COLO829 (cell line): Measurements from ENCODE around the gene SNORC.
"Not testable (repeated sequence)": the region's sequence is repeated elsewhere in the genome, so short reads cannot be mapped to it uniquely, and the experiment has no call there.

Source experiments
- DNase-seq: peaks from one replicate; pipeline ENCODE4 v3.0.0; 2012; ENCODE audit warnings: low spot score

Gene SNORC

DNA sequence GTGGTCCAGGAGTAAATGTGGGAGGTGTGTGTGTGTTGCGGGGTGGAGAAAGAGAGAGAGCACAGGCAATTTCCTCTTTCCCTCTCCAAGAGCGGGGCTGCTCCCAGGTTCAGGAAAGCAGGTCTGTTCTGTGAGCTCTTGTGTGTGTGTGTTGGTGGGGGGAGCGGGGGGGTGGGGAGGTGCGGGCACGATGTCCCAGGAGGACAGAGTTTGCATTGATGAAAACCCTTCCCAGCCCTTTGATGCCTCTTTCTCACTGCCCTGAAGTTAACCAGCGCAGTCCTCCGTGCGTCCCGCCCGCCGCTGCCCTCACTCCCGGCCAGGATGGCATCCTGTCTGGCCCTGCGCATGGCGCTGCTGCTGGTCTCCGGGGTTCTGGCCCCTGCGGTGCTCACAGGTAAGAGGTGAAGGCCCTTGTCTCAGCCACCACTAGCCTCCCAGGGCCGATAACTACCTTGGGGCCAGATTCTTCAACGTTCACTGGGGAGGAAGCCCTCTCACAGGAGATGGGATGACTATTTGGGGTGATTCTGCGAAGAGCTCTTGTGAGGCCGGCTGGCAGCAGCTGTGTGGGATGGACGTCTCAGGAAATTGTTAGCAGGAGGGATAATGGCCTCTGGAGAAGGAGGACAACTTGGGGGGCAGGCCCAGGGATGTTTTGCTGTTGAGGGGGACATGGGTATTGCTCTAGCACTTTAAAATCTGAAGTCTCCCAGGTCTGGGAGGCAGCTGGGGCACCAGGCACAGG lies at the start of gene SNORC:
SNORC (plus strand) TSS at position 247 of the 748 bp plus-strand sequence; CDS start at position 325, 78 bp downstream.
- no peak for DNase-seq

DNA sequence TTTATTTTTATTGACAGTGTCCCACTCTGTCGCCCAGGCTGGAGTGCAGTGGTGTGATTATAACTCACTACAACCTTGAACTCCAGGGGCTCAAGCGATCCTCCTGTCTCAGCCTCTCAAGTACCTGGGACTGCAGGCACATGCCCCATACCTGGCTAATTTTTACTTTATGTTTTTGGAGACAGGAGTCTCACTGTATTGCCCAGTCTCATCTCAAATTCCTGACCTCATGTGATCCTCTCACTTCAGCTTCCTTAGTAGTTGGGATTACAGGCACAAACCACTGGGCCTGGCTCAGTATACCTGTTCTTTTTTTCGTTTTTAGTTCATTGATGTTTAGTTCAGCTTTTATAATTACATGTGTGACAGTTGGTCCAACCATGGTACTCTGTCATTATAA lies 40.1 kb upstream of the SNORC start:
- DNase-seq: no peak

DNA sequence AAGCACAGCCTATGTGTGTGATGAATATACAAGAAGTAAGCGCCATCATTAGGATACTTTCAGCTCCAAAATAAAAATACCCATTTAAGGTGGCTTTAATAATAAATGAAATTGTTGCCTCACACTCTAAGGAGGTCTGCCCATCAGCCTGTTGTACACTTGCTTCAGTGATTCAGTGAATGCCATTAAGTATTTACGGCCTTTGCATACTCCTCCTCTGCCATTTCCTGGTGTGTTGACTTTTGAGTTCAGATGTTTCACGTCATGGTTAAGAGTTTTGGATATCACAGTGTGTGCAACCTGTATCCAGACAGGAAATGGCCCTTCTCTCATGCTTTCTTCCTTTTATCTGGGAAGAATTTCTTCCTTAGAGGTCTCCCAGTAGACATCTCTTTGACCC lies 38.6 kb upstream of the SNORC start:
- DNase-seq: no peak

DNA sequence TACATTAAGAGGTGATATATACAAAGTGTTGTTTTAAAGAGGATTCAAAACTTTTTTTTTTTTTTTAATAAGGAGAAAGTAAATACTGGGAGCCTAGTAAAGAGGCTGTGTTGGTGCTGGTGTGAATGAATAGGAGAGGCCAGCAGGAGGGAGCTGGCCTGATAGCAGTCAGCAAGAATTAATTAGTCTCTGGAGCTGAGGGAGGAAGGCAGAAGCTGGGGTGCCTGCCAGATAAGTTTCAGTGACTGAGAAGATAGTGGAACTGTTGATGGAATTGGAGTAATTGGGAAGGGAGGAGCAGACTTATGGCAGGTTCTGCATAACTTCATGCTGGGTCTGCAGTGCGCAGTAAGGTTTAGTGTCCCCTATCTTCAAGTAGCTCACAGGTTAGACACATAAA lies 36.2 kb upstream of the SNORC start:
- no peak for DNase-seq

DNA sequence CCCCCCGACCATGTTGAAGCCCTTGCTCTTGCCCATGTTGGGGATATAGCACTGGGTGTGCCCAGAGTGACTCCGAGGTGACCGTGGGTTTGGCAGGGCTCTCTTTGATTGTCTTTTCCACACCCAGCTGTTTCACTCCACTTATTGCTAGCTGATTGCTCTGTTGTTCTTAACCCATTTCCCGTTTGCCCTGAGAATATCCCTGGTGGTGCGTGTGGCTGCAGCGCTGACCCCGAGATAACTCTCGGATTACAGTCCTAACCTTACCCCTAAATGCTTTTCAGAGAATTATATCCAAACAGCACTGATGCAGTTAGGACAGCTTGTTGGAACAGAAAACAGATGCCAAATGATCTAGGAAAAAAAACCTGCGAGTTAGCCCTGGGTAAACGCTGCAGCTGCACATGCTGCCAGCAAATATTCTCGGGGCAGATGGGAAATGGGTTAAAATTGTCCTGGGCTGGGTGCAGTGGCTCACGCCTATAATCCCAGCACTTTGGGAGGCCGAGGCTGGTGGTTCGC lies 34.3 kb upstream of the SNORC start:
- DNase-seq: no peak

DNA sequence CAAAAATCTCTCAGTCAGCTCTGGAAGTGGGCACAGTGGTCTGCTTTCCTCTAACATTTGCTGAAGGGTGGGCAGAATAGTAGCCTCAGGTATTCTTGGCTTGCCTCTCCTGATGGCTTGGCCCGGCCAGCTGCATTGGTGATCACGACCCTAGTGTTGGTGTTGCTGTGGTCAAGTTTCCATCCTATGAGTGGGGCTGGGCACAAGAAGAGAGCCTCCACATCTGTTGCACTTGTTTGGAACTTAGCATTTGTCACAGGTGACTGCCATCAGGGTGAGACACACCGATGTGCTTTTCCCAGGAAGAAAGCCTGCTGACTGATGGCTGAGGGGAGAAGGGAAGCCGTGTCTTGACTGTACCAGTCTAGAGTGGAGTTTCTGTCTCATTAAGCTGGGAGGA lies 33.1 kb upstream of the SNORC start:
- DNase-seq: no peak

DNA sequence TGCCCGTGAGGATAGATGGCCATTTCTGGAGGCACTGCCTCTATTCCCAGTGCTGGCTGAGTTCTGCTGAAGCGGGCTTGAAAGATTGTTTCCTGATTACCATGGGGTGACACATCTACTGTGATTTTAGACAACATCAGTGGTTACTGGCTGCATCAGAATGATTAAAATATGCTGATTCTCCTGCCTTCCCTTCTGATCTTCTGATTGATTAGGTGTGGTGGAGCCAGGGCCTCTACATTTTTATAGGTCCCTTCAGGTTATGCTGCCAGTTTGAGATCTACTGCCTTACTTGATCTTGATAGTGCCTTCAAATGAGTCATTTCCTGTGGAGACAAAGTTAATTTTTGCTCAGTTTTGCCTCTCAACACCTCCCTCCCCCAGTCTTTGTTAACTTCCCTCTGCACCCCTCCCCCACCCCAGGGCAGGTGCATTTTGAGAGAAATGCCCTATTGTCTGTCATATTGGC lies 31.6 kb upstream of the SNORC start:
- peak; percentile 19 for DNase-seq

DNA sequence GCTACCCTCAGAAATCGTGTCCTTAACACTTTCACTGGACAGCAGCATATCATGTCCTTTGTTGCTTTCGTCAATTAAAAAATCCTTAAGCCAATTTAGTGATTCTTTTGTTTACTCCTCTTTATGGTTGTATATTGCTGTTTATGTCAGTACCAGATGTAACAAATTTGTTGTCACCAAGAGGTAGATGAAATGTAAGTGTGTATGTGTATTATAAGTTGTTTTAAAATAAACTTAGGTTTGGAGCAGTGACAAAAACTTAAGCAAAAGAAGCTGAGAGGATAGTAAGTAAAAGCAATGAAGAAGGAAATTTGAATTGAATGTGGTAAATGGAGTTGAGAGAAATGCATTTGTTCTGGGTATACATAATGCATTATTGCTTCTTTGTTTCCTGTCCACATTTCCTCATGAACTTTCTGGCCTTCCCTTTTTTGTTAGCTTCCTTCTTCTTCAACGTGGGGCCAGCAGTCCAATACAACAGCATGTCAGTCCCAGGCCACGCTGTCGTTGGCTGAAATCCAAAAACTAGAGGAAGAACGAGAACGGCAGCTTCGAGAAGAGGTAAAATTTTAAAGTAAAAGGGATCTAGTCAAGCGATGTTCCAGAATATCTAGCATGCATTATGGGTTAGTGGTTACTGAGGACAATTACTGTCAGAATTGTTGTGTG lies 30.5 kb upstream of the SNORC start:
- DNase-seq: no peak

DNA sequence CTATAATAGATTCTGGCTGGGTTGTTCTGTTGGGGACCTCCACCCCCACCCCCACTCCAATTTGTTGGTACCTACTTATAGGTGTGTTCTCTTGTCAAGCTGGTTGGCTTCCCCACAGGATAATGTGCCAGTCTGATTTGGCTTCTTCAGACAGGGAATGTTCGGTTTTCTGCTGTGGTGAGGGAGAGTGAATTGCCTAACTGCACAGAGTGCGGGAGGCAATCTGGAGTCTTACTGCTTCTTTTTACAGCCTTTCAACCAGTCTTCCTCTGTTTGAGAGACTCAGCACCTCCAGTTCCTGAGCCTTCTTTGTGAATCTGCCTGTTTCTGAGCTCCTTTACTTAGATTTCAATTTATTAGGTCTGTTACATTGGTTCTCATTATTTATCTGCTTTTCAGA lies 27.4 kb upstream of the SNORC start:
- no peak for DNase-seq

DNA sequence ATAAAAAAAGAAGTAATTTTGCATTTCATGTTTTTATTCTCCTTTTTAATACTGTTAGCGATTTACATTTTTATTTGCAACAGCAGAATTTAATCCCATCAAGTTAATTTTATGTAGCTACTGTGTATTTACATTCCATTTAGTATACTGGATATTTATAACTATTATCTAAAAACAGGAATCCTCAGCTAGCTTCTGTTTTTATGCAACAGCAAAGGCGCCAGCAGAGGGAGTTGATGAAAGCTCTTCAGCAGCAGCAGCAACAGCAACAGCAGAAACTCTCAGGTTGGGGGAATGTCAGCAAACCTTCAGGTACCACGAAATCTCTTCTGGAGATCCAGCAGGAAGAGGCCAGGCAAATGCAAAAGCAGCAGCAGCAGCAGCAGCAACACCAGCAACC lies 26.2 kb upstream of the SNORC start:
- DNase-seq: no peak

DNA sequence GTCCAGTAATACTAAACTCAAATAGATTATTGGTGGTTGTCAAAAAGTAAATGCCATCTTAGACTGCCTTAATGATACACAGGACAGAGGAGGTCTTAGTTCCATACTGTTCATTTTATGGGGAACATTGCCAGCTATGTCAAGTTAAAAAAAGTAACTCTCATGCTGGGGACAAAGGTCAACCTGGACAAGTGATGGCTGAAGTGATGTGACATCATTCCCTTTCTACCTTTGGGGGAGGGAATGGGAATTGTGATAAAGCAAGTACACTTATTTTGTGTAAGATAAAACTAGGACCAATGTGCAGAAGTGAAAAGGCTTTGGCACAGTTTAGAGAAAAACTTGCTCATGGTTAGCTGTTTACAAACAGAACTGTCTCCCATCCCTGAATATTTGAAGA lies 24.0 kb upstream of the SNORC start:
- DNase-seq: no peak

DNA sequence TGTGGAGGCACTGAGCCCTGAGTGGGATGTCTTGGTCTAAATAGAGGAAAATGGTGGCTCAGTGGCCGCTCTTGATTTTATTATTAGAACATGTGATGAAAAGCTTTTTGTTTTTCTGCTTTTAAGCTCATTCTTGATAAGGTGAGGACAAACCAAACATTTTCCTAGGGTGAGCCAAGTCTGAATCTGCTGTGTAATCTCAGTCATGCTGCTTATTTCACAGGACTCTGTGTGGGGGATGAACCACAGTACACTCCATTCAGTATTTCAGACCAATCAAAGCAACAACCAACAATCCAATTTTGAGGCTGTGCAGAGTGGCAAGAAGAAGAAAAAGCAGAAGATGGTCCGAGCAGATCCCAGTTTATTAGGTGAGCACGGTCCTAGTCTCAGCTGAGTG lies 20.0 kb upstream of the SNORC start:
- peak; percentile 8 for DNase-seq

DNA sequence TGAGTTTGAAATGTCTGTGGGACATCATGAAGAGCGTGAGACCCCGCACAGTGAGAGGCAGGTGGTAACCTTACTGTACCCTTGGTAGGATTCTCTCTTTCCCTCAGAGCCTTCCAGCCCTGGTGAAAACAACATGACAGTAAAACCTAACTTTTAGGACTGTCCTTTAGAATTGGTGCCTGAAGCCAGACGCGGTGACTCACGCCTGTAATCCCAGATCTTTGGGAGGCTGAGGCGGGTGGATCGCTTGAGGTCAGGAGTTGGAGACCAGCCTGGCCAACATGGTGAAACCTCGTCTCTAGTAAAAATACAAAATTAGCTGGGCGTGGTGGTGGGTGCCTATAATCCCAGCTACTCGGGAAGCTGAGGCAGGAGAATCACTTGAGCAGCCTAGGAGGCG lies 18.0 kb upstream of the SNORC start:
- DNase-seq: not testable (repeated sequence)

DNA sequence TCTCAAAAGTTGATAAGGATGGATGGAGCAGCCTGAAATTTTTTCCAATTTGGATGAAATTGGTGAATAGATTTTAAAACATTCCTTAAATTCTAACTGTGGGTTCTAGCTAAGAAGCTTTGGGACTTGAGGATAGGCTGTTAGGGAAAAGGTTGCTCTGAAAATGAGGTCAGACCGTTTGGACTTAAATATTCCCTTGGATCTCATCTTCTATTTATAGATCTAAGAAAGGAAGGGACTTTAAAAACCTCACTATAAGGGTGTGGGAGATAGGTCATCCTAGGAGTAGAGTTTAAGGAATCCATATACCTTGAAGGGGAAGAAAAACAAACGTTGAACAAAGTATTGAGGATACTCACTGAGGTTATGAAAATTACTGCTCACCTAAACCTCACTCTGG lies 17.4 kb upstream of the SNORC start:
- DNase-seq: no peak

DNA sequence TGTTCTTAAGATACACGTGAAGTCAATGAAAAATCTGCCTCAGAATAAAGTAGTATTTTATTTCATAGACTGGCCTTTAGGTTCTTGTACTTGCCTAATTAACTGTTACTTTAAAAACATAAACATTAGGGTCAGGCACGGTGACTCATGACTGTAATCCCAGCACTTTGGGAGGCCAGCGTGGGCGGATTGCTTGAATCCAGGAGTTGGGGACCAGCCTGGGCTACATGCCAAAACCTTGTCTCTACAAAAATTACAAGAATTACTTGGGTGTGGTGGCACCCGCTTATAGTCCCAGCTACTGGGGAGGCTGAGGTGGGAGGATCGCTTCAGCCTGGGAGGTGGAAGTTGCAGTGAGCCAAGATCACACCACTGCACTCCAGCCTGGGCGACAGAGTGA lies 16.0 kb upstream of the SNORC start:
- DNase-seq: no peak

DNA sequence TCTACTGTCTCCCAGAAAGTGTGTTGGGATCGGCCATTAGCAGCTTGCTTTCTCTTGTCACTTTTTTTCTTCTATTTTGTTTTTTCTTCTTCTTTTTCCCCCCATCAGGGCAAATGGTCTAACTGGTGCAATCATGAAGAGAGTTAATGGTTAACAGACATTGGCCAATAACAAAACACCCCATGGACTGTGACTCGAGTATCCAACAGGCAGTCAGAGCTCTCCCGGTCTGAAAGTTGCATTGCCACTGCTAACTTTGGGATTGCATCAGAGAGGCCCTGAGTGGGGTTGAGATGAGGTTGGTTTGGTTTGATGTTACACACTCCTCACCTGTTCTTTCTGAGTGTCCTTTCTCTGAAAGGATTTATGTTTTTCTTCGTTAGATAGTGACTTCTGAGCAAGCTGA lies 12.9 kb upstream of the SNORC start:
- DNase-seq: no peak

DNA sequence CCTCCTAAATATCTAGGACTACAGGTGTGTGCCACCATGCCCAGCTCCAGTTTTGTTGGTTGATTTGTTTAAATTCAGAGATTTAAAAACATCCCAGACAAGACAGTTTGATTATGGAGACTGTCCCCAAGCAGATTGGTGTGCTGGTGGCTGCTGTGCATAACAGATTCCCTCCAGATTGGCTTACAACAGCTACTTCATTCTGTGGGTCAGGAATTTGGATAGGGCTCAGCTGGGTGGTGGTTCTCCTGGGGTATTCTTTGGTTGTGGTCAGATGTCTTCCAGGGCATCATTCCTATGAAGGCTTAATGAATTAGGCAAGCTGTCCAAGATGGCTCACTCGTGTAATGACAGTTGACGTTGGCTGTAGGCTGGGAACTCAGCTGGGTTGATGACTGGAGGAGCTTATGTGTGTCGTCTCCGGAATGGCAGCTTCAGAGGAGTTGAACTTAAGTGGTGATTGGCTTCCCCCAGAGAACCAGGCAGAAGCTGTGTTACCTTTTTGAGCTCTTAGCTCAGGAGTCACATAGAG lies 10.6 kb upstream of the SNORC start:
- no peak for DNase-seq

DNA sequence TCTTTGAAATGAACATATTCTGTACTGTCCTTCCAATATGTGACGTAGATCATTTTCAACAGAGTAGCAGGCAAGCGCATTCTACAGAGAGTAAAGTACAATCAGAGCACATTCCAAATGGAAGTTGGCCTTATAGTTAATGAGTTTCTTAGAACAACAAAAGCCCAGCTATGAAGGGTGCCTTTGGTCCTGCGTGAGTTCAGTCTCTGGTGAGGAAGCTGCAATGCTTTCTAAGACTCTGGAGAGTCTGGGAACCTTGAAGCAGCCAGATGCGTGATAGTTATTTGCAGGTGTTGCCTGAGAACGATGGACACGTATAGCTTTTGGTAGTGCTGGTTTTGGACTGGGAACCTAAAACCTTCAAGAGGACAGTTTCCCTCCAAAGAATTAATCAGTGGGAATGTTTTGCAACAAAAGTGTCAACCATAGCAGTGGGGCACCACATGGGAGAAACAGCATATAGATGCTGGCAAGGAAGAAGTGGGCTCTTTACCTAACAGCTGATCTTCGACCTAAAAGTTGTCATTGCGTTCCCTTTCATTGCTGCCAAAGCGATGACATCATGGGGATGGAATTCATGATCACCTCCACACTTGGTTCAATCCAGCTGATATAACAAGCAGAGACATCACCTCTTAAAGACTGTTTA lies 9.3 kb upstream of the SNORC start:
- DNase-seq: no peak

DNA sequence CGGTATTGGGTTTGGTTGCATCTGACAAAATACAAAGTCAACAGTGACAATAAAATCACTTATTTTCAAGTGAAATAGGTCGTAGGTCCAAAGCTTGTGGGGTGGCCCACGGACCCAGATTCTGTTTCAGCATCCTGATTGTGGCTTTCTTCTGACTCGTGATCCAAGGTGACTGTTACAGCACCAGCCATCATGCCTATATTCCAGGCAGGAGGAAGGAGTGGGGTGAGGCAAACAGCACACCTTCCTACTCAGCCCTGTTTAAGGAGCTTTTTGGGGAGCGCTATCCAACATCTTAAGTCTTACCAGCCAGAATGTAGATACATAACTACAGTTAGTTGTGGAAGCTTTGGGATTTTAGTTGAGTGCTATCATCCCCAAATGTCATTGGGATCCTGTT lies 8.7 kb upstream of the SNORC start:
- no peak for DNase-seq

DNA sequence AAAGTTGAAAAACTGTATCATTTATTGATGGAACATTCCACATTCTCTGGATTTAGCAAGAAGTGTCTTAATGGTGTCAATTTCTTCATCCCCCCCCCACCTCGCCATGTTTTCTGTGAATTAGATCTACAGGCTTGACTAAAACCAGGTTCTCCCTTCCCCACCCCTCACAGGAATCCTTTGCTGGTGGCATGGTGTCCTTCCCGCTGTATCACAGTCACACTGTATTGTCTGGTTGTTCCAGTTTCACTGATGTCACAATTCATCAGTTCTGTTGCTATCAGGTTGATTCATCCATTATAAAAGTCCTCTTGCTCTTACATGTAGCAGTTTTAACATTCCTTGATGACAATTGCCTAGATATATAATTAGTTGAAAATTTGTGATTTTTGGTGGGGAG lies 6.1 kb upstream of the SNORC start:
- DNase-seq: no peak

DNA sequence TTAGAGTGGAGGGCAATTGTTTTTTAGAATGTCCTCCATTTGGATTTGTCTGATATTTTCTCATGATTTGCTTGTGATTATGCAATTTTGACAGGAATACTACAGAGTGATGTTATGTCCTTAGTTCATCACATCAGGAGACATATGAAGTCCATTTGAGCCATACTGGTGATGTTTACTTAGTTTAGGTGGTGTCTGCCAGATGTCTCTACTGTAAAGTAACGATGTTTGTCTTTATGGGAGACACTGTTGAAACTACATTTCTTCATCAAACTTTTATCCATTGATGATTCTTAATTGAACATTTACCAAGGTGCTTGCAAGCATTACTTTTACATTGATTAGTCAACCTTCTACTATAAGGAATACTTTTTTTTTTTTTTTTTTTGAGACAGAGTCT lies 4.9 kb upstream of the SNORC start:
- DNase-seq: no peak

DNA sequence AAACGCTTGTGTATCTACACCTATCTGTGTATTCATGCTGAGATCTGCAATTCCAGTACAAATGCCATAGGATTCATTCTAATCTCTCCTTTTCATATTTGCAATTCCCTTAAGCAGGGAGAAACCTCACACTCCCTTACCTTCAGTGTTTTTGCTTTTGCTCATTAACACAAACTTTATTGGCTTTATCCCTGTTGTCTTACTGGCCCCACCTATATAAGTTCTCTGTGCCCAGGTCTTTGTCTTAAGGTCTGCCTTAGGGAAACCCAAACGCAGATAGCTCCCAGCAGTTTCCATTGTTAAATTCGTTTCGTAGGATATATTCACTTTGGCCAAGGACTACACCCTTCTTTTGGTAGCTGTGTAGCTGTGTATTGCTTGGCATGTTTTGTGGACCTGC lies 4.0 kb upstream of the SNORC start:
- no peak for DNase-seq
